Stimulated activated naive CD4-positive, alpha-beta T cell (primary cell): ENCODE data around the gene B2M.
A peak's percentile ranks its signal among the peaks of the same experiment; 100 is the strongest.
"Not testable (repeated sequence)": the region's sequence is repeated elsewhere in the genome, so short reads cannot be mapped to it uniquely, and the experiment has no call there.

Experiments
- DNase-seq, 6 experiments: peaks; one replicate each; lab custom pipeline; 2025; lab: John Stamatoyannopoulos, UW

Gene B2M

DNA sequence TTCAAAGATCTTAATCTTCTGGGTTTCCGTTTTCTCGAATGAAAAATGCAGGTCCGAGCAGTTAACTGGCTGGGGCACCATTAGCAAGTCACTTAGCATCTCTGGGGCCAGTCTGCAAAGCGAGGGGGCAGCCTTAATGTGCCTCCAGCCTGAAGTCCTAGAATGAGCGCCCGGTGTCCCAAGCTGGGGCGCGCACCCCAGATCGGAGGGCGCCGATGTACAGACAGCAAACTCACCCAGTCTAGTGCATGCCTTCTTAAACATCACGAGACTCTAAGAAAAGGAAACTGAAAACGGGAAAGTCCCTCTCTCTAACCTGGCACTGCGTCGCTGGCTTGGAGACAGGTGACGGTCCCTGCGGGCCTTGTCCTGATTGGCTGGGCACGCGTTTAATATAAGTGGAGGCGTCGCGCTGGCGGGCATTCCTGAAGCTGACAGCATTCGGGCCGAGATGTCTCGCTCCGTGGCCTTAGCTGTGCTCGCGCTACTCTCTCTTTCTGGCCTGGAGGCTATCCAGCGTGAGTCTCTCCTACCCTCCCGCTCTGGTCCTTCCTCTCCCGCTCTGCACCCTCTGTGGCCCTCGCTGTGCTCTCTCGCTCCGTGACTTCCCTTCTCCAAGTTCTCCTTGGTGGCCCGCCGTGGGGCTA, at the start of gene B2M, which contains the start of gene PATL2:
B2M (plus strand) TSS at position 422 of the 647 bp plus-strand sequence; CDS start at position 452, 30 bp downstream.
PATL2 (minus strand) TSS at position 228 of the 647 bp plus-strand sequence. CDS start 34,833 bp downstream, outside the sequence.
- peak; percentile 94 to 97 (median 97) for DNase-seq

DNA sequence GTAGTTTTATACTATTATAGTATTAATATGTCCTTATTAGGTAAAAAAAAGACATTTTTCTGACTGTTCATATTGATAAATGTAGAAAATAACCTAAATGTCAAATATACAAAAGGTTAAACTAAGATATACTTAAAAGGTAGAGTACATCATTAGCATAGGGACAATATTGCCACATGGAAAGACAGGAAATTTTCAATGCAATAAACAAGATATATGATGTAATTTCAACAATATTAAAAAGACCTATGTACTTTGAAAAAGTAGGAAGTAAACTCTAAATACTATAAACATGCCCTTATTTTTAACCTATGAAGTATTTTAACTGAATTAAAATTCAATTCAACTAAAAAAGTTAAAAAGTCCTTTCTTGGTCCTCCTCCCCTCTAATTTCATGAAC, 49.7 kb upstream of the B2M start:
- DNase-seq: no peak

DNA sequence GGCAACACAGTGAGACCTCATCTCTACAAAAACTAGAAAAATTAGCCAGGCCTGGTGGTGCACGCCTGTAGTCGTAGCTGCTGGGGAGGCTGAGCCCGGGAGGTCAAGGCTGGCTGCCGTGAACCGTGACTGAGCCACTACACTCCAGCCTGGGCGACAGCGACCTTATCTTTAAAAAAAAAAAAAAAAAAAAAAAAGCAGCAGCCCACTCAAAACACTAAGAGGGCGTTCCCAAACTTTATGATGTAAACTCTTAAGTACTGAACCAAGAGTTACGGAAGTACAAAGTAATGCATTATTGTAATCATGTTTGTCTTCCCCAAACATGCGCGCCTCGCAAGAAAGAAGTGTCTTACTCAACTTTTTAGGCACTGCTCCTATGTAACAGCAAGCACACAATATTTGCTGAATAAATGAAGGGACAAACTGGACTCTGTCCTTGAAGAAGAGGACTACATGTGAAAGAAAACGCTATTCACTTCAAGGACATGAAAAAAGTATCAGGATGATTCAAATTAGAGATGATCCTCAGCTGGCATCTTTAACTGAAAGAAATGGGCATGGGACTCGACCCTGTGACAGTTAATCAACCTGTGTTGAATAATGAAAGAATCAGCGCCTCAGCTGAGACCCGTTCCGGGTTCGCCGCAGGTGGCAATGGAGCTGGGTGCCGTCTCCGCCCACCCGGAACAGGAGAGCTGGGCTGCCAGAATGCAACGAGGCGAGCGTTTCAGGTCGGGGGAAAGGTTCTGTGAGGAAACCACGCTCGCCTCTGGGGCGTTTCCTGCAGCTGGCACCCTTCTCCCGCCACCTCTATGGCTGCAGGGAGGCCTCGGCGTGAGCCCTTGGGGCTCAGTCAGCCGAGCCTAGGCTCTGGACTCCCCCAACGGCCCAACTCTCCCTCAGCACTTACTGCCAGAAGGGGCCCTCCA, 48.6 kb upstream of the B2M start:
- DNase-seq: peak; percentile 80 to 90 (median 82)

DNA sequence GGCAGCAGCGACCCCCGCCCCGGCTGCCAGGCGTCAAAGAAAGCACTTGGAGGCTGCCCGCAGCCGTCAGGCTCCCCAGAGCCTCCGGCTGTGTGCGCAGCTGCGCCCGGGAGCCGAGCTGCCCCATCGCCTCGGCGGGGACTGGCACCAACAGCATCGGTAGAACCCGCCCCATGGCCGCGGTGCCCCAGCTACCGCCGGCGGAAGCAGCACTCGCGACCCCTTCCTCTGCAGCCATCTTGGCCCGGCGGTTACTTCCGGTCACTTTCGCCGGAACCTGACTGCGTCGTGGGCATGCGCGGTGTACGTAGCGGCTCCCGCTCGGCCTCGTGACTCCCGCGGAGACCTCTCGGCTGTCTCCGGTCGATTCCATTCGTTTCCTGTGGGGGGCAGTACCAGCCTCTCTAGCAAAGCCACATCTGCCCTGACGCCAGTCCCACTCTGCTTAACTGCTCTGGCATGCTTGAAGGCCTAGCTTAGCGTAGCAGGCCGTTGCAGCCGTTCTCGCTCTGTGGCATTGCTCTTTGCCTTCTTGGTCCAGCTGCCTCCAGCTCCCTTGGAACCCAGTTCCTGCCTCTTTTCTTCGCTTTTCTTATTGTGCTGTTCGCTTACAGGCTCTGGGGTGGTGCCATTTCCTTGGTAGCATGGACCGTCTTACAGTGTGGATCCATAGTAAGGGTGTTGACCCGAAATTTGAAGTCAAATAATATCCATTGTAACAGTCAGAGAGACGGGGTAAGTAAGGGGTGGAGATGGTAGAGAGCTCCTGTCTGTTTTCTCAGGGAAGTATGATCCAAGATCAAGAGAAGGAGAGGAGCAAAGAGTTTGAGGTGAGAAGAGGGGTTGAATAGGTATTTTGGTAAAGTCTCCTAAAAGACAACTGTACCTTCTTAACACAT, 47.7 kb upstream of the B2M start, which contains the start of gene SPG11:
SPG11 (minus strand) TSS at position 253 of the 899 bp plus-strand sequence; CDS start at position 238, 15 bp downstream.
- peak; percentile 84 to 94 (median 92) for DNase-seq

DNA sequence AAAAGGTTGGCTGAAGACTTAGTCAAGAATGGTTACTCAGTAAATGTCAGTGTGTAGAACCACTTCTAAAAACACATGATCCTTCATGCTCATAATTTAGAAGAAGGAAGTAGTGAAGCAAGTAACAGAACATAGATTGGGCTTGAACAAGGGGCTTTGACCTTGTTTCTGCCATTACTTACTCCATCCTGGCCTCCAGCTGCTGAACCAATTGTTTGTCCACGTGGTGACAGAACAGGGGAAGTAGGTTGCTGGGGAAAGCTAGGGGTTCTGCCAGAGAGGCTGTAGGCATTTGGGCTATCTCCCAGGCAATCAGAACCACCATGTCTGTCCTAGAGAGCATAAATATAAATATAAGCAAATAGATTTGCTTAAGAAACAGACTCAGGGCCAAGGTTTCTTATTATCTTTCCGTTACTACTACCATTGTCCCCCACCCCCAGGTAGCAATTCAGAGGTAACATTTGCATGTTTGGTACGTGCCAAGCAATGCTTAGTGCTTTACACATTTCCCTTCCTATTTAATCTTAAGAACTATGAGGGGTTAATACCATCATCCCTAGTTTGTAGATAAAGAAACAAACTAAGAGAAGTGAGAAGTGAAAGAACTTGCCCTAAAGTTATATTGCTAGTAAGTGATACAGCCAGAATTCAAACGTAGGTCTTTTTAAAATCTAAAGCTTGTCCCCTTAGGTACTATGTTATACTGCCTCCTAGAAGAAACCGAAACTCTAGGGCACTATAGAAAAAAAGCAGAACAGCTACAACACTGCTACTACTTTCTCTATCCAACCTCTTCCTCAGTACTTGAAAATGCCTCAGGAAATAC, 44.9 kb upstream of the B2M start:
- DNase-seq: peak in 3 of 6 experiments; percentile 17 to 37 (median 35)

DNA sequence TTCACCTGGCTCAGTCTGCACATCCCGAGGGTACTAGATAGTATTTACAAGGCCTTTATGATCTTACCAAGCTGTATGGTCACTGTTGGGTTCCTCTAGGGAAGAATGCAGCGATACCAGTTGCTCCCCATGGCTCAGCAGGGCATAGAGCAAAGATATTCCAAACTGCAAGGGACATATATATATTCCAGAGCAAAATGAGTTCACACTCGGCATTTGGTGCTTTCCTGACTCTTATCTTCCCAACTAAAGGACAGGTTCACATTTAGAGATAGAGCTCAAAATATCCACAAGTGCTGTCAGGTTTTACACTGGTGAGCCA, 44.3 kb upstream of the B2M start:
- no peak for DNase-seq

DNA sequence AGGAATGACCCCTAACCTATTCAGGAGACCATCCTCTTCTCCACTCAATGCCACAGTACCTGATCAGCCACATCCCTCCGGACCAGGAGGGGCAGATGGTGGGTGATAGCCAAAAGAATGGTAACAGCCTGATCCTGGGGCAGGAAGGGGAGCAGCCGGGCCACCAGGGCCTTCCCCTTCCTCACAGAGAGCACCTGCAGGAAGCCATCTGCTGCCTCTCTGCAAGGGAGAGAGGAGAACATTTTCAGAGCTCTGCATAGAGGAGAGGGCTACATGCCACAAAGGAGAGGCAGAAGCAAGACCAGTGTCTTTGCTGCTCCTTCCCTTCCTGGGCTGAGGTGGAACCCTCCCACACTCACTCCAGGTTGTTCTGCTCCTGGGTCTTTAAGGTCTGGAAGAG, 42.4 kb upstream of the B2M start:
- DNase-seq: peak in 2 of 6 experiments; percentile 28 to 33

DNA sequence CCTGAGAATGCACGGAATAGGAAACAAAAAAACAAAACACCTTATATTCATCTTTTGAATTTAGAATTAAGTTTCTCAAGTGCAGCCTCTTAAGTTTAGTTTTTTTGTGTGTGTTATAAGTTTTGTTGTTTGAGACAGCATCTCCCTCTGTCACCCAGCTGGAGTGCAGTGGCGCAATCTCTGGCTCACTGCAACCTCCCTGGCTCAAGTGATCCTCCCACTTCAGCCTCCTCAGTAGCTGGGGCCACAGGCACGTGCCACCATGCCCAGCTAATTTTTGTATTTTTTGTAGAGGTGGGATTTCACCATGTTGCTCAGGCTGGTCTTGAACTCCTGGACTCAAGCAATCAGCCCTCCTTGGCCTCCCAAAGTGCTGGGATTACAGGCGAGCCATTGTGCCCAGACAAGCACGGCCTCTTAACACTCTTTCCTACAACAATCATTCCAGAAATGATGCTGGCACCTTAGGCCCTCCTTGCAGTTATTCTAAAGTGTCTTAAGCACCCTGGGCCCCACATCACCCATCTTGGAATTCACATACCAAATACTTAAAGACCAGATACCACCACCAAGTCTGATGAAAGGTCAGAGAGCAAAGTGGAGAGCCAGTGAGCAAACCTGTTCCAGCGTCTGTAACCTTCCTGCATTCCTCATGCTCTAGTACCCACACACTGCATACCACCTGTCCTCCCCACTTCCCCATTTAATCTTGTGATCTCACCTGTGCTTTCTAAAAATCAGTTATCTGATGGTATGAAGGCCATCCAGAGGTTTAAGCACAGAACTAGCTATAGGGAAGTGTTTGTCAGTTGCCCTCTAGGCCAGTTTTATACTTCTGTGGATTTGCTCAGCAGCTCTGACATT, 41.0 kb upstream of the B2M start:
- no peak for DNase-seq

DNA sequence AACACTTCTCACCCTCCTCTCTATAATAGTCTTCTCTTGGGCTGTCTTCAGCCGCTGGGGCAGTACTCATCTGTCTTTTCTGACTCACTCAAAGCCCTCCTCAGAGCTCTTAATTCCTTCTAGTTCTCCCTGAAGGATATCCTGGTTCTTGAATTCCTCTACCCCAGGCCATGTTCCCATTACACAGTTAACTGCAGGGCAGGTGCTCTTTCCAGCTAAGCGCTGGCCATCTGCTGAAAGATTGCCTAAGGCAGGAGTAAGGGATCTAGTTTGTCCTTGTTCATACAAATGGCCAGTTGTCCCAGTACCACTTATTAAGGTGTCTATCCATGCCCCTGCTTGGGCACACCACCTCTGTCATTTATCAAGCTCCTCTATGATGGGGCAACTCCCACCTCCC, 37.7 kb upstream of the B2M start:
- no peak for DNase-seq

DNA sequence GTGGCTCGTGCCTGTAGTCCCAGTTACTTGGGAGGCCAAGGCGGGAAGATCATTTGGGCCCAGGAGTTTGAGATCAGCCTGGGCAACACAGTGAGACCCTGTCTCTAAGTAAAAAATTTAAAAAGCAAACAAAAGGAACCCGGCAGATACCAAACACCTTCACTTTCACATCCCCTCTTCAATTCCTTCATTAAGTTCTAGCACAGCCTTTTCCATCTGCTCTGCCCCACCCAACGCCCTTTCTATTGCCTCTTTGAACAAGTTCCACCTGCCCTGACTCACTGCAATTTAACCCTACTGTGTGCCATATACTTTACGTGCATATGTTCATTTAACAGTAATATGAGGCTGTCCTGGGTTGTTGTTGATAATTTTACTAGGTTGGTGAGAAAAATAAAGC, 35.4 kb upstream of the B2M start:
- no peak for DNase-seq

DNA sequence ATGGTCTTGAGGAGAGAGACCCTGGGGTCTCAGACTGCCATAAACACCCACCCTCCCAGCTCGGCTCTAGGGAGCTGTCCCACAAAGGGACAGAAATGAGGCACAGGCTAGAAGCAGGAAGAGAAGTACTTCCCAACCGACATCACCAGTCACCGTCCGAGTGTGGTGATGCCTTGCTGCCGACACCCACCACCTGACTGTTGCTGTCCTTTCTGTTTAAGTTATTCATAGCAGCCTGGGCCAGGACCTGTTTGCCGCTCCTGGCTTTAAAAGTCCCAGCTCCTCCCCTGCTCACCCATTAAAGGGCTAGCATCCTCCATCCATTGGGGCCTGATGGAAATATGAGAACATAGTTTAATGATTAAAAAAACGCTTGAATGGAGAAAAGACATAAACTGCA, 34.6 kb upstream of the B2M start:
- DNase-seq: no peak

DNA sequence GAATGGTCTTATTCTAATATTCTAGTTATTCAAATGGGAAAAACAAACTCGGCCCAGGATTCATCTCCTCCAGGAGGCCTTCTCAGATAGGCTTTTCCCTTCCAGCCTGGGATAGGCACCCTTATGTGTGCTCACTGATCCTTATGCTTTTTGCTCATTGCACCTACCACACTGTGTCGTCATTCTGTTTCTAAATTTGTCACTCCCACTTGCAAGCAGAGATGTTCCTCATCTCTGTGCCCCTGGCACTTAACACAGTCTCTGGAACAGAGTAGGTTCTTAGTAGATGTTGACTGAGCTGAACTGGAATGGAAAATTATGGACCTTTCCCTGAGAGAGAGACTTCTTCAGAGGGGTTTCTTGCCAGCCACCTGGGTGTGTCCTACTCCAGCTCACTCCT, 29.1 kb upstream of the B2M start:
- DNase-seq: no peak

DNA sequence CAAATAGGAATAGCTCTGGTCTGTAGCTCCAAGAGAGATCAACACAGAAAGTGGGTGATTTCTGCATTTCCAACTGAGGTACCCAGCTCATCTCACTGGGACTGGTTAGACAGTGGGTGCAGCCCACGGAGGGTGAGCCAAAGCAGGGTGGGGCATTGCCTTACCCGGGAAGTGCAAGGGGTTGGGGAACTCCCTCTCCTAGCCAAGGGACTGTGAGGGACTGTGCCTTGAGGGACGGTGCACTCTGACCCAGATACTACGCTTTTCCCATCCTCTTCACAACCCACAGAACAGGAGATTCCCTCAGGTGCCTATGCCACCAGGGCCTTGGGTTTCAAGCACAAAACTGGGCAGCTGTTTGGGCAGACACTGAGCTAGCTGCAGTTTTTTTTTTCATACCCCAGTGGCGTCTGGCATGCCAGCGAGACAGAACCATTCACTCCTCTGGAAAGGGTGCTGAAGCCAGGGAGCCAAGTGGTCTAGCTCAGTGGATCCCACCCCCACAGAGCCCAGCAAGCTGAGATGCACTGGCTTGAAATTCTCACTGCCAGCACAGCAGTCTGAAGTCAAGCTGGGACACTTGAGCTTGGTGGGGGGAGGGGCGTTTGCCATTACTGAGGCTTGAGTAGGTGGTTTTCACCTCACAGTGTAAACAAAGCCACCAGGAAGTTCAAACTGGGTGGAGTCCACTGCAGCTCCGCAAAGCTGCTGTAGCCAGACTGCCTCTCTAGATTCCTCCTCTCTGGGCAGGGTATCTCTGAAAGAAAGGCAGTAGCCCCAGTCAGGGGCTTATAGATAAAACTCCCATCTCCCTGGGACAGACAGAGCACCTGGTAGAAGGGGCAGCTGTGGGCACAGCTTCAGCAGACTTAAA, 28.3 kb upstream of the B2M start:
- DNase-seq: peak; percentile 28 to 85 (median 74)

DNA sequence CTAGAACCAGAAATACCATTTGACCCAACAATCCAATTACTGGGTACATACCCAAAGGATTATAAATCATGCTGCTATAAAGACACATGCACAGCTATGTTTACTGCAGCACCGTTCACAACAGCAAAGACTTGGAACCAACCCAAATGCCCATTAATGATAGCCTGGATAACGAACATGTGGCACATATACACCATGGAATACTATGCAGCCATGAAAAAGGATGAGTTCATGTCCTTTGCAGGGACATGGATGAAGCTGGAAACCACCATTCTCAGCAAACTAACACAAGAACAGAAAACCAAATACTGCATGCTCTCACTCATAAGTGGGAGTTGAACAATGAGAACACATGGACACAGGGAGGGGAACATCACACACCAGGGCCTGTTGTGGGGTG, 22.0 kb upstream of the B2M start:
- DNase-seq: not testable (repeated sequence)

DNA sequence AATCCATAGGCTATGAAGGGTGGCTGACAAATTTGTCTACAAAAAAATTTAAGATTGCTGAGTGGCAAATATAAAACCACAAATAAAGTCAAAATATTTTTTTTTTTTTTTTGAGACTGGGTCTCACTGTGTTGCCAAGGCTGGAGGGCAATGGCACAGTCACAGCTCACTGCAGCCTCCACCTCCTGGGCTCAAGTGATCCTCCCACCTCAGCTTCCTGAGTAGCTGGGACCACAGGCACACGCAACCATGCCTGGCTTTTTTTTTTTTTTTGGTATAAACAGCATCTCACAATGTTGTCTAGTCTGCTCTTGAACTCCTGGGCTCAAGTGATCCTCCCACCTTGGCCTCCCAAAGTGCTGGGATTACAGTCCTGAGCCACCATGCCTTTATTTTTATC, 21.1 kb upstream of the B2M start:
- DNase-seq: peak in 2 of 6 experiments; percentile 16 to 27

DNA sequence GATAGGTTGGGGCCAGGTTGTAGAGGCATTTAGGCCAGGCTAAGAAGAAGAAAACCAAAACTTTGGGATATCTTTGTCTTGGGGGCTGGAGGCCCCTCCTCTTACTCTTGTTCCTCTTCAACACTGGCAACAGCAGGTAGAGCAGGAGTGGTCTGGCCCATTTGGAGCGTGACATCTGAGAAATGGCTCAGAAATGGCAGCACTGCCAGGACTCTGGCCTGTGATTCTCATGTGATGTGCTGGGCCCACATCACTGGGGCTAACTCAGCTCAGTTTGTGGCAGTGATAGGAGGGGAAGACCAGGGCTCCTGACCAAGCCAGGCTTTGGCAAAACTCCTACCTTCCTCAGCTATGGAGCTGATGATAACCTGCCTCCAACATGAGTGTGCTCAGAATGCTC, 18.7 kb upstream of the B2M start:
- no peak for DNase-seq

DNA sequence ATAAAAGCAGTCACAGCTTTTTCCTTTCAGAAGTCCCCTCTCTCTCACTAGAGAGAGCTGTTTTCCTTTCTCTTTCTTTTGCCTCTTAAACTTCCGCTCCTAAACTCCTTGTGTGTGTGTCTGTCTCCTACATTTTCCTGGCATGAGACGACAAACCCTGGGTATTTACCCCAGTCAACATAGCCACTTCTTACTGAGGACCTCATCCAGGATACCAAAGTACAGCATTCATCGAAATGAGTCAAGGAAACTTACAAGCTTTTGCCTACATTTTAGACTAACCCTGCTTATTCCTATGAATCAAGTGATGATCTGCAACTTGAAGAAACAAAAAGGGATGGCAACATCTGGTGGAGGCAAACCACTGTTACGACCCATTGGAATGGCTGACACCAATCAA, 16.9 kb upstream of the B2M start:
- DNase-seq: no peak

DNA sequence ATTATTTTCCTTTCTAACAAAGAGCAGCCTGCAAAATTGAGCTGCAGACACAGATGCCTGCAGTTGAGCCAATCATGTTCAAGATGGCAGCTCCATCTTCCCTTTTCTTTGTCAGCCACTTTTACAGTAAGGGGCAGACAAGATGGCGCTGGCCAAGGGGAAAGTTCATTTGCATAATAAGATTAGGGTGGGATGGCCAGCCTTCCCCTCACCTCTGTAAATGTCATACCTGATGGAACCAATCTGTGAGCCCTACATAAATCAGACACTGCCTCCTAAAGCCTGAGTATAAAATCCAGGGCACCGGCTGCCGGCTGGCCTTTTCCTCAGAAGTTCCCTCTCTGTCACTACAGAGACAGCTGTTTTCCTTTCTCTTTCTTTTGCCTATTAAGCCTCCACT, 16.0 kb upstream of the B2M start:
- DNase-seq: no peak

DNA sequence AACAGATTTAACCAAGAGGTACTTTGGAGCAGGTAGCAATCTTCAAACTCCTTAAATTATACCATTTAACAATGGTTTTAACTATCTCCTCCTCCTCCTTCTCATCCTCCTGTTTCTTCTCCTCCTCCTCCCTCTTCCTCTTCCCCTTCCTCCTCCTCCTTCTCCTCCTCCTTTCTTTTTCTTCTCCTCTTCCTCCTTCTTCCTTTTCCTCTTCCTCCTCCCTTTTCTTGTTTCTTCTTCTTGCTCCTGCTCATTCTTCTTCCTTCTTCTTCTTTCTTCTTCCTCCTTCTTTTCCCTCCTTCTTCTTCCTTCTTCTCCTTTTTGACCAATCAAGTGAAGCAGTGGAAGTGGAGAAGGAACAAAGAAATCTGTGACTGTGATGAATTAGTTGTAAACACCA, 14.3 kb upstream of the B2M start:
- no peak for DNase-seq
